ENCODE results near the gene CELSR1. TPM values are rescaled to one million over a fixed set of nuclear protein-coding genes. Genes with fewer than 3 reads are reported as not detected.

The CELSR1 gene
- total RNA-seq, 3 donors from 2014 or later (not counting 1 experiment from before 2014, with no cell fraction given): 0.89 to 3.9 (median 1.9) TPM

- Histone ChIP-seq H3K27ac (ENCODE audit: low read length) (no peak overlapping the region), H3K4me3 (ENCODE audit: low read length) (no peak overlapping the region), H3K27me3 (ENCODE audit: control insufficient read depth, insufficient read depth, low read length) (no peaks in the 10 kb centered on the region), H3K36me3 (ENCODE audit: control insufficient read depth, insufficient read depth, low read length) (no peaks in the 10 kb centered on the region), H3K4me1 (ENCODE audit: control insufficient read depth, insufficient read depth, low read length) (no peaks in the 10 kb centered on the region), H3K9me3 (ENCODE audit: control insufficient read depth, insufficient read depth, low read length) (no peaks in the 10 kb centered on the region)
- ATAC-seq (no peak), DNase-seq (no peak)
- Mint-ChIP-seq H3K27ac (no peak overlapping the region), H3K27me3 (ENCODE audit: low read depth in 2 of 2) (peaks cover 0 to 7% of the 10 kb centered on the region in 2 donors), H3K36me3 (no peaks in the 10 kb centered on the region), H3K9me3 (no peaks in the 10 kb centered on the region), H3K4me1 (no peaks in the 10 kb centered on the region), H3K4me3 (no peak overlapping the region)
- 87% methylated on average over 34 of the region's 34 CpGs for WGBS (ENCODE audit: insufficient coverage)
- intact Hi-C loops (cut with micrococcal nuclease): no loop called here
- TF ChIP-seq, protein P1, sequence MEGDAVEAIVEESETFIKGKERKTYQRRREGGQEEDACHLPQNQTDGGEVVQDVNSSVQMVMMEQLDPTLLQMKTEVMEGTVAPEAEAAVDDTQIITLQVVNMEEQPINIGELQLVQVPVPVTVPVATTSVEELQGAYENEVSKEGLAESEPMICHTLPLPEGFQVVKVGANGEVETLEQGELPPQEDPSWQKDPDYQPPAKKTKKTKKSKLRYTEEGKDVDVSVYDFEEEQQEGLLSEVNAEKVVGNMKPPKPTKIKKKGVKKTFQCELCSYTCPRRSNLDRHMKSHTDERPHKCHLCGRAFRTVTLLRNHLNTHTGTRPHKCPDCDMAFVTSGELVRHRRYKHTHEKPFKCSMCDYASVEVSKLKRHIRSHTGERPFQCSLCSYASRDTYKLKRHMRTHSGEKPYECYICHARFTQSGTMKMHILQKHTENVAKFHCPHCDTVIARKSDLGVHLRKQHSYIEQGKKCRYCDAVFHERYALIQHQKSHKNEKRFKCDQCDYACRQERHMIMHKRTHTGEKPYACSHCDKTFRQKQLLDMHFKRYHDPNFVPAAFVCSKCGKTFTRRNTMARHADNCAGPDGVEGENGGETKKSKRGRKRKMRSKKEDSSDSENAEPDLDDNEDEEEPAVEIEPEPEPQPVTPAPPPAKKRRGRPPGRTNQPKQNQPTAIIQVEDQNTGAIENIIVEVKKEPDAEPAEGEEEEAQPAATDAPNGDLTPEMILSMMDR (IDR thresholded peaks at IDR 0.05): no peak
Observed at GRCh38 chr22:46457502-46458488, 79.6 kb downstream of the CELSR1 start.

DNA sequence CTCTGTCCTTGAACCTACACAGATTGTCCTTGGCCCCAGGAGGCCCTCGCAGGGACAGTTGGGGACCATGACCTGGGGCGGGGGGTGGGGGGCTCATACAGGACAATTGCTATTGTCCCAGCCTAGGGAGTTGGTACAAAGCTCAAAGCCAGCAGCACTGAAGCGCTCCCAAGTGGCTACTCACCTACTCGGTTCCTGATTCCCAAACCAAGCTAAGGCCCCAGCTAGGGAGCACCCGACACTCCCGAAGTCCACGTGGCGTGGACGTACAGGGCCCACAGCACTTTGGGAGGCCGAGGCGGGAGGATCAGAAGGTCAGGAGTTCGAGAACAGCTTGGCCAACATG is 80.6 kb downstream of the CELSR1 start:
- 94% methylated on average over 12 of the region's 12 CpGs for WGBS (ENCODE audit: insufficient coverage)
- DNase-seq: no peak
- no peak overlapping the region for H3K4me3 Mint-ChIP-seq

GRCh38 chr22:46455446-46455845 is 82.0 kb downstream of the CELSR1 start:
- Mint-ChIP-seq H3K27ac (no peak overlapping the region), H3K4me1 (no peaks in the 10 kb centered on the region), H3K9me3 (no peaks in the 10 kb centered on the region), H3K36me3 (no peaks in the 10 kb centered on the region), H3K27me3 (ENCODE audit: low read depth in 2 of 2) (peaks cover 0 to 7% of the 10 kb centered on the region in 2 donors), H3K4me3 (no peak overlapping the region)
- no peaks in the 10 kb centered on the region for H3K27me3 ChIP-seq (ENCODE audit: control insufficient read depth, insufficient read depth, low read length)
- no peak overlapping the region for H3K4me3 ChIP-seq (ENCODE audit: low read length)
- intact Hi-C loops (cut with micrococcal nuclease): no loop called here
- ATAC-seq: no peak
- no peak overlapping the region for H3K27ac ChIP-seq (ENCODE audit: low read length)
- 92% methylated on average over 13 of the region's 13 CpGs for WGBS (ENCODE audit: insufficient coverage)
- no peaks in the 10 kb centered on the region for H3K36me3 ChIP-seq (ENCODE audit: control insufficient read depth, insufficient read depth, low read length)
- DNase-seq: no peak
- no peaks in the 10 kb centered on the region for H3K9me3 ChIP-seq (ENCODE audit: control insufficient read depth, insufficient read depth, low read length)
- TF ChIP-seq, protein P1 (IDR thresholded peaks at IDR 0.05): no peak
- no peaks in the 10 kb centered on the region for H3K4me1 ChIP-seq (ENCODE audit: control insufficient read depth, insufficient read depth, low read length)

More for the DNA sequence above, 80.6 kb downstream of the CELSR1 start:
- Histone ChIP-seq H3K27ac (ENCODE audit: low read length) (no peak overlapping the region), H3K36me3 (ENCODE audit: control insufficient read depth, insufficient read depth, low read length) (no peaks in the 10 kb centered on the region), H3K4me1 (ENCODE audit: control insufficient read depth, insufficient read depth, low read length) (no peaks in the 10 kb centered on the region), H3K9me3 (ENCODE audit: control insufficient read depth, insufficient read depth, low read length) (no peaks in the 10 kb centered on the region), H3K4me3 (ENCODE audit: low read length) (no peak overlapping the region), H3K27me3 (ENCODE audit: control insufficient read depth, insufficient read depth, low read length) (no peaks in the 10 kb centered on the region)
- no peaks in the 10 kb centered on the region for H3K9me3 Mint-ChIP-seq
- TF ChIP-seq, protein P1 (IDR thresholded peaks at IDR 0.05): no peak
- no peaks in the 10 kb centered on the region for H3K36me3 Mint-ChIP-seq
- H3K4me1 Mint-ChIP-seq: no peaks in the 10 kb centered on the region
- peaks cover 0 to 7% of the 10 kb centered on the region in 2 donors for H3K27me3 Mint-ChIP-seq (ENCODE audit: low read depth in 2 of 2)
- H3K27ac Mint-ChIP-seq: no peak overlapping the region
- intact Hi-C loops (cut with micrococcal nuclease): no loop called here
- no peak for ATAC-seq

Data from natural killer cell (primary cell).